HepG2 (cell line): ENCODE measurements around the gene RASSF8. TPM values are rescaled to one million over a fixed set of nuclear protein-coding genes. Genes with fewer than 3 reads are reported as not detected.

Source experiments
- ATF2 ChIP-seq: sonication (generic); formaldehyde crosslinking; IDR thresholded peaks from 2 replicates; pipeline ENCODE4 v1.4.0; 2020; ENCODE audit warnings: missing genetic modification reagents
- LRRFIP1 ChIP-seq: sonication (generic); formaldehyde crosslinking; conservative IDR thresholded peaks from 2 replicates; pipeline ENCODE4 v1.4.0; 2020; ENCODE audit warnings: missing genetic modification reagents
- MXD3 ChIP-seq: IDR thresholded peaks from 2 replicates; pipeline ENCODE4 v1.6.1; 2016; ENCODE audit warnings: mild to moderate bottlenecking, missing biosample characterization, missing genetic modification reagents
- NR2C2 ChIP-seq: sonication (generic); formaldehyde crosslinking; IDR thresholded peaks from 2 replicates; pipeline ENCODE4 v1.4.0; 2020; ENCODE audit warnings: missing genetic modification reagents, mild to moderate bottlenecking, moderate library complexity, borderline replicate concordance
- SALL2 ChIP-seq: sonication (generic); formaldehyde crosslinking; IDR thresholded peaks from 2 replicates; pipeline ENCODE4 v1.8.1; 2023; ENCODE audit warnings: mild to moderate bottlenecking, missing genetic modification reagents, inconsistent platforms
- TAF1 ChIP-seq: sonication (generic); formaldehyde crosslinking; IDR thresholded peaks from 2 replicates; pipeline ENCODE4 v1.4.0; 2020; ENCODE audit warnings: missing genetic modification reagents
- TRAFD1 ChIP-seq: sonication (generic); formaldehyde crosslinking; IDR thresholded peaks from 2 replicates; pipeline ENCODE4 v1.5.1; 2020; ENCODE audit warnings: missing genetic modification reagents, mild to moderate bottlenecking, borderline replicate concordance
- ZBTB21 ChIP-seq: sonication (generic); formaldehyde crosslinking; IDR thresholded peaks from 2 replicates; pipeline ENCODE4 v1.4.0; 2020; ENCODE audit warnings: missing genetic modification reagents
- ZFY ChIP-seq: sonication (generic); formaldehyde crosslinking; IDR thresholded peaks from 2 replicates; pipeline ENCODE4 v1.4.0; 2020; ENCODE audit warnings: missing genetic modification reagents
- ZHX1 ChIP-seq: sonication (generic); formaldehyde crosslinking; IDR thresholded peaks from 2 replicates; pipeline ENCODE4 v1.8.1; 2022; ENCODE audit warnings: low read depth, mild to moderate bottlenecking, missing genetic modification reagents
- ZNF207 ChIP-seq: fragments of 450-650 bp; IDR thresholded peaks from 2 replicates; pipeline ENCODE4 v1.6.1; 2016; ENCODE audit warnings: antibody characterized with exemption, borderline replicate concordance
- ZNF234 ChIP-seq: sonication (generic); formaldehyde crosslinking; conservative IDR thresholded peaks from 2 replicates; pipeline ENCODE4 v1.5.1; 2020; ENCODE audit warnings: mild to moderate bottlenecking, missing genetic modification reagents
- ZNF34 ChIP-seq: sonication (generic); formaldehyde crosslinking; IDR thresholded peaks from 2 replicates; pipeline ENCODE4 v1.4.0; 2020; ENCODE audit warnings: mild to moderate bottlenecking, missing genetic modification reagents, borderline replicate concordance
- ZNF460 ChIP-seq: sonication (generic); formaldehyde crosslinking; IDR thresholded peaks from 2 replicates; pipeline ENCODE4 v1.5.1; 2020; ENCODE audit warnings: missing genetic modification reagents, mild to moderate bottlenecking, borderline replicate concordance
- ZNF569 ChIP-seq: sonication (generic); formaldehyde crosslinking; IDR thresholded peaks from 2 replicates; pipeline ENCODE4 v1.5.0; 2020; ENCODE audit warnings: mild to moderate bottlenecking, missing genetic modification reagents, moderate library complexity, borderline replicate concordance
- ZNF749 ChIP-seq: sonication (generic); formaldehyde crosslinking; IDR thresholded peaks from 2 replicates; pipeline ENCODE4 v1.8.0; 2022; ENCODE audit warnings: mild to moderate bottlenecking, missing genetic modification reagents, moderate library complexity, borderline replicate concordance
- ZSCAN31 ChIP-seq: sonication (generic); formaldehyde crosslinking; IDR thresholded peaks from 2 replicates; pipeline ENCODE4 v1.5.0; 2020; ENCODE audit warnings: low read depth, mild to moderate bottlenecking, missing genetic modification reagents
- polyA plus RNA-seq, 8 experiments: library from polyadenylated mRNA; depleted of rRNA in 3 of 8; stranded (reverse) in 7 of 8; unstranded in 1 of 8; fragments of >200 nt; fragmentation: Illumina TruSeq in 4 of 8; extraction: Trizol in 4 of 8; gene quantifications; 2 replicates each; pipeline versions ENCODE4 v1.2.1 to v1.2.3, GENCODE V29; 2011 to 2016; ENCODE audit warnings: low read depth in 4 of 8, missing spikeins in 1 of 8, mixed read lengths in 1 of 8; ENCODE audit not compliant: insufficient read depth in 1 of 8
- total RNA-seq, 5 experiments: library from RNA; depleted of rRNA; stranded (reverse); fragments of >200 nt; fragmentation: Illumina TruSeq; extraction: Trizol; gene quantifications; 2 replicates each; pipeline ENCODE4 v1.2.3, GENCODE V29; 2016; ENCODE audit warnings: low read depth in 1 of 5

RASSF8 gene
- total and polyA plus RNA-seq, 2 of the 13 experiments (the other 11 are each of a cell fraction or from before 2014, with no cell fraction given), result 0.82 to 9.2 TPM

GRCh38 chr12:26113853-26114719 is 155.6 kb downstream of the RASSF8 start (continued):
- no peak for TF ChIP-seq LRRFIP1
- TF ChIP-seq ZNF234 (CRISPR knock-in tag), result no peak
- TF ChIP-seq ZNF207, result no peak
- no peak for TF ChIP-seq ZNF34 (CRISPR knock-in tag)
- TF ChIP-seq ZHX1 (CRISPR knock-in tag), result no peak
- peak; percentile 74 for TF ChIP-seq ZFY (CRISPR knock-in tag)
- no peak for TF ChIP-seq TRAFD1 (CRISPR knock-in tag)
- peak; percentile 75 for TF ChIP-seq NR2C2 (CRISPR knock-in tag)
- TF ChIP-seq MXD3 (CRISPR knock-in tag), result peak; percentile 88
- TF ChIP-seq ZNF460 (CRISPR knock-in tag), result no peak
- no peak for TF ChIP-seq ATF2 (CRISPR knock-in tag)
- TF ChIP-seq SALL2, result peak; percentile 96
- TF ChIP-seq ZNF569 (CRISPR knock-in tag), result no peak
- TF ChIP-seq ZSCAN31, result peak; percentile 91
- TF ChIP-seq ZNF749 (CRISPR knock-in tag), result peak; percentile 85; the same call in 1 of the 2 replicates
- no peak for TF ChIP-seq ZBTB21 (CRISPR knock-in tag)
- TF ChIP-seq TAF1 (CRISPR knock-in tag), result no peak
